T-helper 17 cell (primary cell): ENCODE measurements around the gene HSFX4. TPM values are rescaled to one million over a fixed set of nuclear protein-coding genes. Genes with fewer than 3 reads are reported as not detected.
"Not testable (repeated sequence)": the region's sequence is repeated elsewhere in the genome, so short reads cannot be mapped to it uniquely, and the experiment has no call there.

ENCODE experiments used
- ATAC-seq: fragments of 150-1000 bp; cut with Tn5 transposase; 2 replicates; pipeline ENCODE4 v1.10.0; 2021; ENCODE audit warnings: mild to moderate bottlenecking, moderate library complexity
- DNase-seq, 3 donors: peaks; one replicate each; pipeline versions ENCODE4 v3.0.0 to v3.0.0-alpha.2; 2020 to 2021
- H3K9me3 ChIP-seq: one replicate; pipeline ENCODE4 v1.7.0; 2013; ENCODE audit warnings: low read length, mild to moderate bottlenecking; ENCODE audit not compliant: control insufficient read depth, poor library complexity, severe bottlenecking
- H3K27ac Mint-ChIP-seq: one replicate; pipeline ENCODE4 v1.8.0; 2022; ENCODE audit warnings: mild to moderate bottlenecking, moderate library complexity, mixed read lengths
- H3K27me3 Mint-ChIP-seq: one replicate; pipeline ENCODE4 v1.8.0; 2022; ENCODE audit warnings: mixed read lengths
- H3K36me3 Mint-ChIP-seq: one replicate; pipeline ENCODE4 v1.8.0; 2022; ENCODE audit warnings: low read depth, mixed read lengths
- H3K4me1 Mint-ChIP-seq: one replicate; pipeline ENCODE4 v1.8.0; 2022; ENCODE audit warnings: mild to moderate bottlenecking, mixed read lengths
- H3K4me3 Mint-ChIP-seq: one replicate; pipeline ENCODE4 v1.8.0; 2022; ENCODE audit warnings: mild to moderate bottlenecking, moderate library complexity, mixed read lengths
- total RNA-seq, 4 donors: library from RNA in 2 of 4; stranded (reverse) in 2 of 4; gene quantifications; one replicate each; pipeline ENCODE4 v1.2.3 and lab custom pipeline; 2022 to 2026

Gene HSFX4
- total RNA-seq = not detected
- total RNA-seq (lab: John Stamatoyannopoulos, UW) = 0 reads per million in 2 donors

- not testable (repeated sequence) for H3K9me3 ChIP-seq, H3K4me3 Mint-ChIP-seq, H3K27me3 Mint-ChIP-seq, DNase-seq, ATAC-seq, H3K27ac Mint-ChIP-seq, H3K4me1 Mint-ChIP-seq, H3K36me3 Mint-ChIP-seq
These were observed at the start of gene HSFX4 for GRCh38 chrX:149929400-149929799. HSFX4 (plus strand) TSS chrX:149929573; CDS start chrX:149929645, 72 bp downstream.

DNA sequence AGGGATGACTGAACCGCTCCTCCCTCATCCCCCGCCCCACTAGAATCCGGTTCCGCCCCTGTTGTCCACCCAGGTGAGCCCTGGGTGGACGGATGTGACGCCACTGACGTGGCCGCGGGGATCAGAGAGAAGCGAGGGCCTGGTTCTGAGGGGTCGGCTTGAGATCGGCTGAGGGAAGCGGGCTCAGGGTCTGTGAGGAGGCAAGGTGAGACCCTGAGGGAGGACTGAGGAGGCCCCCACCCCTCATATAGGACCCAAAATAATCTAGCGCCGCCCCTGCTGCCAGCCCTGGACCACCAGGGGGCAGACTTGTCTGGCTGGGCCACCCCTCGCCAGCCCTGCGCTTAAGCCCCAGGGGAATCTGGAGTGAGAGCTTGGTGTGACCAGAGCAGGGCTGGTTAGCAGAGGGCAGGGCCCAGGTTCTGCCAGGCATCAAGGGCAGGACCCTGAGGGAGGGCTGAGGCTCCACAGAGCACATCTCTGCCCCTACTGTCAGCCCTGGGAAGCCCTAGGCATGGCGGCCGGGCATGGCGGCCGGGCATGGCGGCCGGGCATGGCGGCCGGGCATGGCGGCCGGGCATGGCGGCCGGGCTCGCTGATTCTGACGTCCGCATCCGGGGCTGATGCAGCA is 48.2 kb upstream of the HSFX4 start, which contains the start of gene MAGEA8:
TSS of gene MAGEA8 (plus strand) at position 103 of the 631 bp plus-strand sequence. CDS start 3,090 bp downstream, outside the sequence.
- no peak within 1 kb of the TSS for H3K4me3 Mint-ChIP-seq
- ATAC-seq (no peak), DNase-seq (no peak)
- no peak within 1 kb of the TSS for H3K27ac Mint-ChIP-seq
- H3K4me1 Mint-ChIP-seq = peaks cover 2% of the 10 kb centered on the region
- H3K36me3 Mint-ChIP-seq = peaks cover 2% of the 10 kb centered on the region
- no peaks in the 10 kb centered on the region for H3K9me3 ChIP-seq
- H3K27me3 Mint-ChIP-seq = no peaks in the 10 kb centered on the region

DNA sequence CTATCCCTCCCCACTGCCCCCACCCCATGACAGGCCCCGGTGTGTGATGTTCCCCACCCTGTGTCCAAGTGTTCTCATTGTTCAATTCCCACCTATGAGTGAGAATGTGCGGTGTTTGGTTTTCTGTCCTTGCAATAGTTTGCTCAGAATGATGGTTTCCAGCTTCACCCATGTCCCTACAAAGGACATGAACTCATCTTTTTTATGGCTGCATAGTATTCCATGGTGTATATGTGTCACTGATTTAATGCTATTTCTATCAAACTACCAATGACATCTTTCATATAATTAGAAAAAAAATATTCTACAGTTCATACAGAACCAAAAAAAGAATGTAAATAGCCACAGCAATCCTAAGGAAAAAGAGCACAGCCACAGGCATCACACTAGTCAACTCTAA is 38.5 kb upstream of the HSFX4 start:
- not testable (repeated sequence) for DNase-seq, H3K27ac Mint-ChIP-seq, H3K9me3 ChIP-seq, H3K36me3 Mint-ChIP-seq, H3K4me1 Mint-ChIP-seq, H3K27me3 Mint-ChIP-seq, ATAC-seq, H3K4me3 Mint-ChIP-seq

DNA sequence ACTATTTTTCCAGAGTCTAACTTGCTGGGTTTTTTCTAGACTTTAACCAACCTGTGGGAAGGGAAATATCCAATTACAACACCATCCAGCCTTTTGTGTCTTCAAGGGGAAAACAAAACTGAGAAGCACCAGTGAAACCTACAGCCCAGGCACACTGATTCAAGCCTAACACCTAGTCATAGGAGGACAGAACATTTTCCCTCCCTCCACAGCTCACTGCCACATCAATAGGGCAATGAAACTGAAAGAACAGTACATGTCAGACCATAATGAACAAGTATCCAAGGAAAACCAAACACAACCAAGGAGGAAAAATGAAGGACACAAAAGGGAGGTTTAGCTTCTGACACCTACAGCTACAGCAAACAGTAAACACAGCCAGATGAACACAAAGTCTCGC is 30.8 kb upstream of the HSFX4 start:
- DNase-seq = no peak
- no peak for ATAC-seq
- Mint-ChIP-seq H3K4me1 (no peaks in the 10 kb centered on the region), H3K4me3 (no peak overlapping the region), H3K27me3 (peaks cover 6% of the 10 kb centered on the region), H3K27ac (no peak overlapping the region), H3K36me3 (no peaks in the 10 kb centered on the region)
- no peaks in the 10 kb centered on the region for H3K9me3 ChIP-seq

DNA sequence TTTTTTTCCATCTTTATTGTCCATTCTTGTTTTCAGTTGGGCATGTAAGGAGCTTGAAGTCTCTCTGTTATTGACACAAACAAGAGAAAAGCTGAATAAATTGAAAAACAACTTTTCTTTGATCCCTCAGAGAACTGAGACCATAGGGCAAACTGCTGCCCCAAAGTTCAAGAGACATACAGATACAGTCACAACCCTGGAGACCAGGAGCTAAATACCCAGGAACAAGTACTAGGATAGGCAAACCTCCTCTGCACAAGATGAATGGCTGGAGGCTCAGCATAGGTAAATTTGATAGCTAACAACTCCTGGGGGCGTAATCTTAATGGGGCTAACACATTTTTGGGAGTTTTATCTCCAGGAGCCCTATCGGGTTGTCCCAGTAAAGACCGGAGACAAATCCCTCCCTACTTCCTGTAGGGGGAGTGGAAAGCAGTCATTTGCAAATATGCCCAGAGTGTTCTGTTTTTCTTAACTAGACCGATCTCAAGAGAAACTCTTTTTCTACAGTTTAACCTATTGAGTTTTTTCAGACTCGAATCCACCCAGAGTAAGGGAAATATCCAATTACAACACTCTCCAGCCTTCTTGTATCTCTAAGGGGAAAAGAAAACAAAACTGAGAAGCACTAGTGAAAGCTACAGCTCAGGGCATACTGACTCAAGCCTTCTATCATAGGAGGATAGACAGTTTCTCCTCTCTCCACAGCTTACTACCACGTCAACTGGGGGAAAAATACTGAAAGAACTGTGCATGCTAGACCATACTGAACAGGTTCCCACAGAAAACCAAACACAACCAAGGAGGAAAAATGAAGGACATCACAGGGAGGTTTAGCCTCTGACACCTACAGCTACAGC is 25.3 kb upstream of the HSFX4 start:
- Mint-ChIP-seq H3K36me3 (no peaks in the 10 kb centered on the region), H3K4me1 (no peaks in the 10 kb centered on the region), H3K27me3 (peaks cover under 1% of the 10 kb centered on the region), H3K4me3 (no peak overlapping the region), H3K27ac (no peak overlapping the region)
- ATAC-seq (no peak), DNase-seq (no peak)
- no peaks in the 10 kb centered on the region for H3K9me3 ChIP-seq

GRCh38 chrX:149908308-149908707 is 21.1 kb upstream of the HSFX4 start:
- Mint-ChIP-seq H3K27ac (no peak overlapping the region), H3K4me1 (no peaks in the 10 kb centered on the region), H3K36me3 (no peaks in the 10 kb centered on the region), H3K4me3 (no peak overlapping the region), H3K27me3 (no peaks in the 10 kb centered on the region)
- ATAC-seq (no peak), DNase-seq (no peak)
- no peaks in the 10 kb centered on the region for H3K9me3 ChIP-seq

GRCh38 chrX:149908727-149909126 is 20.6 kb upstream of the HSFX4 start:
- no peaks in the 10 kb centered on the region for H3K4me1 Mint-ChIP-seq
- no peaks in the 10 kb centered on the region for H3K27me3 Mint-ChIP-seq
- DNase-seq (no peak), ATAC-seq (no peak)
- H3K27ac Mint-ChIP-seq = no peak overlapping the region
- H3K9me3 ChIP-seq = no peaks in the 10 kb centered on the region
- no peak overlapping the region for H3K4me3 Mint-ChIP-seq
- no peaks in the 10 kb centered on the region for H3K36me3 Mint-ChIP-seq

- DNase-seq (no peak), ATAC-seq (no peak)
- H3K27me3 Mint-ChIP-seq = no peaks in the 10 kb centered on the region
- no peaks in the 10 kb centered on the region for H3K4me1 Mint-ChIP-seq
- H3K36me3 Mint-ChIP-seq = no peaks in the 10 kb centered on the region
- no peak overlapping the region for H3K4me3 Mint-ChIP-seq
- H3K9me3 ChIP-seq = no peaks in the 10 kb centered on the region
- H3K27ac Mint-ChIP-seq = no peak overlapping the region
These were observed 19.8 kb upstream of the HSFX4 start for GRCh38 chrX:149909324-149910177.

- no peaks in the 10 kb centered on the region for H3K9me3 ChIP-seq
- ATAC-seq (no peak), DNase-seq (no peak)
- Mint-ChIP-seq H3K4me1 (no peaks in the 10 kb centered on the region), H3K36me3 (no peaks in the 10 kb centered on the region), H3K27ac (no peak overlapping the region), H3K27me3 (no peaks in the 10 kb centered on the region), H3K4me3 (no peak overlapping the region)
These were observed 19.1 kb upstream of the HSFX4 start for GRCh38 chrX:149910178-149910695.

DNA sequence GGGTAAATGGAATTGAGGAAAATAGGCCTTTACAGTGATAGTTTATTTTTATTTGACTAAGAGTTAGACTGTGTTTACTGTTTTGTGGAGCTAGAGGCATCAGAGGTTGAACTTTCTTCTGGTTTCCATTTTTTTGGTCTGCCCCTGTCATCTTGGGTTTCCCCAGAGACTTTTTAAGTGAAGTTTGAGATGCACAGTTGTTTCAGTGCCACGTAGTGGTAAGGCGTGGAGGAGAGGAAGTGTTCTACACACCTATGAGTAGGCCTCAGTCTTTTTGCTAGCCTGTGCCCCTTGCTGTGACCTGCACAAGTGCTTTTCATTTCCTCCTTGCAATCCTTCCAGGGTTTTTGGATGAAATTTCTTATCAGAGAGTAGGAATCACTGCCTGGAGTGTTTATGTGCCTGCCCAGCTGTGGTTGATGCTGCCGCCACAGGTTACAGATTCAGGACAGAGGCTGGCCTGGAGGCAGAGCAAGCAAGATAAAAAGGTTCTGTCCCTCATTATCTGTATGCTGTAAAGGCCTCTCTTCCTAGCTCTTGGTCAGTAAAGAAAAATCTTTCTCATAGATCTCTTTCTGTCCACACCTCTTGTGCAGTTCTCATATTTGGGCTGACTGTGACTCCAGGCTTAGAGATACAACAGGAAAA is 12.5 kb upstream of the HSFX4 start:
- H3K27me3 Mint-ChIP-seq = no peaks in the 10 kb centered on the region
- no peaks in the 10 kb centered on the region for H3K4me1 Mint-ChIP-seq
- no peaks in the 10 kb centered on the region for H3K9me3 ChIP-seq
- no peak overlapping the region for H3K4me3 Mint-ChIP-seq
- H3K36me3 Mint-ChIP-seq = no peaks in the 10 kb centered on the region
- H3K27ac Mint-ChIP-seq = no peak overlapping the region
- DNase-seq (no peak), ATAC-seq (peak; percentile 76)

DNA sequence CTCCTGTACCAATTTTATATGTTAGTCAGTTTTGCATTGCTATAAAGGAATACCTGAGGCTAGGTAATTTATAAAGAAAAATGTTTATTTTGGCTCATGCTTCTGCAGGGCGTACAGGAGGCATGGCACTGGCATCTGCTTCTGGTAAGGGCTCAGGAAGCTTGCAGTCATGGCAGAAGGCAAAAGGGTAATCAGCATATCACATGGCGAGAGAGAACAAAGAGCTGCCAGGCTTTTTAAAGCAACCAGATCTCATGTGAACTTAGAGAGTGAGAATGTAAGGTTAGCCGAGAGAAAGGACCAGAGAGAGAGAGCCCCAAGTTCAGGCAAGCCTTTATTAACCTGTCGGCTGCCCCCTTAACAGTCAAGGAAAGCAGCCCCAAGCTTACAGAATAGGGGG is 5.5 kb upstream of the HSFX4 start:
- not testable (repeated sequence) for H3K36me3 Mint-ChIP-seq, H3K27ac Mint-ChIP-seq, H3K4me1 Mint-ChIP-seq, H3K4me3 Mint-ChIP-seq, ATAC-seq, H3K9me3 ChIP-seq, H3K27me3 Mint-ChIP-seq, DNase-seq

- H3K9me3 ChIP-seq, H3K4me3 Mint-ChIP-seq, H3K4me1 Mint-ChIP-seq, H3K36me3 Mint-ChIP-seq, ATAC-seq, H3K27ac Mint-ChIP-seq, H3K27me3 Mint-ChIP-seq, DNase-seq: not testable (repeated sequence)
These were observed 4.9 kb upstream of the HSFX4 start for GRCh38 chrX:149924434-149924833.
